Measurements from ENCODE around the gene MSH4. TPM values are rescaled to one million over a fixed set of nuclear protein-coding genes. Genes with fewer than 3 reads are reported as not detected.
"Not testable (repeated sequence)": the region's sequence is repeated elsewhere in the genome, so short reads cannot be mapped to it uniquely, and the experiment has no call there.

MSH4 gene
- polyA plus RNA-seq, 1 donor, result 0.33 TPM

DNA sequence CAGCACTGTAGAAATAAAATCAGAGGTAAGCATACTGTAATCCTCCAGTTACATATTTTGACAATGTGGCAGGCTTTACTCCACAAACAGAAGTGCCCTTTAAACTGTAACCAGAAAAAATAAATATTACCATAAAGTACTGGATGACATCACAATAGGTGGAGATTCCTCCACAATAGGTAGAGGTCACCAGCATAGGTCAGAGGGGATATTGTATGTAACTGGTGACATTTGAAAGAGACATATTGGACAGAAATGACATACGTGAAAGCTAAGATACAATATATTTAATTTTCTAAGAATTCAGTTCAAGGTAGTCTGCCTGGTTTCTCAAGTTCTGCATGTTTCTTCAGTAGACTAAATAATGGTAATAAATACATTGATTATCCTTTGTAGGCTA is 135.6 kb downstream of the MSH4 start, which contains the start of gene ASB17:
TSS of gene ASB17 (minus strand) at position 101 of the 400 bp plus-strand sequence. CDS start 113 bp downstream, outside the sequence.
- no peak for DNase-seq (ENCODE audit: low read depth)

DNA sequence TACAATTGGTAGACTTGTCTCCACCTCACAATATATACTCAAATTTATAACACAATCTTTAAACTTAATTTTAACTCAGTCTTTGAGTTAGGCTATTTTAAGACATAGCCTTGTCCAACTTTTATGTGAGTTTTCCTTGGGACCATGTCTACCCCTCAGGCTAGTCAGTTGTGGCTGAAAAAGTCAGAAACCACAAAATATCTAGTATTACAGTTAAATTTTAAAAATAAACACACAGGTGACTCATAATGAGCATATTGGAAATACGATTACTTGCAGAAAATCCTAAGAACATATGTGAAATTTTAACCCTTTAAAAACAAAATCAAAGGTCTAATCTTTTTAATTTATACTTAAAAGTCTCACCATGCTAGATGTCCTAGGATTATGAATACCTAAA is 140.4 kb downstream of the MSH4 start:
- no peak for DNase-seq (ENCODE audit: low read depth)

DNA sequence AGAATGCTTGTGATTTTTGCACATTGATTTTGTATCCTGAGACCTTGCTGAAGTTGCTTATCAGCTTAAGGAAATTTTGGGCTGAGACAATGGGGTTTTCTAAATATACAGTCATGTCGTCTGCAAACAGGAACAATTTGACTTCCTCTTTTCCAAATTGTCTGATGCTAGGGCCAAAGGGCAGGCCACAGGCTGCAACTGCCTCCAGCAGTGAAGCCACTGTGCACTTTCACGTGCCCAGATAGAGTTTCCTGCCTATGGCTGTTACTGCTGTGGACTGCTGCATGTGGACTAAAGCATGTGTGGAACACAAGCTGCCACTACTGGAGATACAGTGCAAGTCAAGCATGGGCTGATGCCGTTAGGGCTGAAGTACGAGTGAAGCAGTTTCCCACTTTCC is 146.4 kb downstream of the MSH4 start:
- not testable (repeated sequence) for DNase-seq (ENCODE audit: low read depth)

DNA sequence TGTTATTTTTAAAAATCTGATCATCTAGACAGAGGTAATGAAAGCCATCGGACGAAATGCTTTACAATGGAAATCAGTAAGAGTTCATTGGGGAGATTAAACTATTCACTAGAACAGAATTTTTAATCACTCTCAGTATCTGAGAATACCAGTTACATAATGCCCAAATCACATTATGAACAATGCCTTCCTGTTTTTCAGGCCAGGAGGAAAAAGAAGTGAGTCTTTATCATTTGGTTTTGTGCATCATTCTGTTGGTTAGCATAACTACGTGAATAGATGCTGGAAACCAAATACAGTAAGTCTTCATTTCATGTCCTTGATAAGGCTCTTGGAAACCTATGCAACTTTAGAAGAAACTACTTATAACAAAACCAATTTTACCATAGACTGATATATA is 153.5 kb downstream of the MSH4 start:
- no peak for DNase-seq (ENCODE audit: low read depth)

DNA sequence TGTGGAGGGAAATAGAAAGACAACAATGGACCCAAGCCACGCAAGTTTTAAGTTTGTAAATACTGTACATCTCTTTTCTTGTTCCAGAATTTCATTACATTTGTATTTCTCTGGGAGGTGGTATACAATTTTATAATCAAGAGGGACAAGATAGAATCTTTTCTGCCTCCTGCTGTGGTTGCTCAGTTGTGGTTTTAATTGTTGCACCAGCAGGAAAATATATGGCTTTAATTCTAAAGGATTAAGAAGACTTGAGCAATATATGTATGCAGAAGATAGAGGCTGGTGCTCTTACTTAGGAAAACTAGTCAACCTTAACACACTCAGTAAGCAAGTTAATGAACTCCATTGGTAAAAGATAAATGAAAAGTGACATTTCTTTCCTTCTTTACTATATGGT is 155.3 kb downstream of the MSH4 start:
- DNase-seq (ENCODE audit: low read depth), result no peak

DNA sequence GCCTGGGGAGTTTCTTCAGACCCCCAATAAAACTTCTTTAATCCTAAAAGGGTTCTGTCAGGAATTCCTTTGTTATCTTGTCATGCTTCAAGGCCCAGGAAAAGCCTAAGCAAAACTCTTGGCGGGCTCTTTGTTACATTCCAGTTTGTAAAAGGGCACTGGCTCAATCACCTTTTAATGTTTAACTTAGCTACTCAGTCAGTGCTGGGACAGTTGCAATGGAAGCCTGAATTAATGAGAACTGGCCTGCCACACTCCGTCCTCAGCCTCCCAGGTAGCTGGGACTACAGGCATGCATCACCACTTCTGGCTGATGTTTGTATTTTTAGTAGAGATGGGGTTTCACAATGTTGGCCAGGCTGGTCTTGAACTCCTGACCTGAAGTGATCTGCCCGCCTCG is 156.8 kb downstream of the MSH4 start:
- no peak for DNase-seq (ENCODE audit: low read depth)

DNA sequence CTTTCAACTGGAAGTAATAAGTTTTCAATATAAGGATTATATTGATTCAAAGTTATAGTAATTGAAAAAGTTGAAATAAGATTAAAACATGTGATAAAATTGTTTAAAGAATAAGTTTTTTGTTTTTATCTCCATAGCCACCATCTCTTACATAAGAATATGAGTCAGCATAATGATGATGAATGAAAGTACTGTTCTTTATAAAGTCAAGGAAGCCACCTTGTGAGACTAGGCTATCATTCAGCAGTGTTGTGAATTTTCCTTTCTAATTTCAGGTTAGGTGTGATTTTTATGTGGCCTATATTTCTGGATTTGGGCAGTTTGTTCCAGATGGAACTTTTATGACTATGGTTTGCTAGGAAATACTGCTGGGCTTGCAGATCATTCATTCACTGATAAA is 157.9 kb downstream of the MSH4 start:
- DNase-seq (ENCODE audit: low read depth), result no peak

Other genes starting within 250 kb of the MSH4 start
- gene SLC44A5, start 185.8 kb upstream of the MSH4 start, polyA plus RNA-seq (ENCODE audit: insufficient read length), result 0.30 TPM
- 60.0 TPM for gene ACADM, start 72.2 kb upstream of the MSH4 start, polyA plus RNA-seq (ENCODE audit: insufficient read length)
- 93.3 TPM for gene RABGGTB, start 10.6 kb upstream of the MSH4 start, polyA plus RNA-seq (ENCODE audit: insufficient read length)
- gene ASB17, start 135.5 kb downstream of the MSH4 start, polyA plus RNA-seq (ENCODE audit: insufficient read length), result not detected